ENCODE results near the gene SLC2A4.

SLC2A4 gene

GRCh38 chr17:7237266-7237760, 44.2 kb upstream of the SLC2A4 start:
- no peak for DNase-seq (ENCODE audit: low read depth)
- peak overlapping the region; percentile 98 for H3K4me3 ChIP-seq (ENCODE audit: low read length)
- TF ChIP-seq CTCF (conservative IDR thresholded peaks at IDR 0.05; ENCODE audit: low read depth, low read length): no peak

- H3K4me3 ChIP-seq (ENCODE audit: low read length): peak overlapping the region; percentile 98
- no peak for DNase-seq (ENCODE audit: low read depth)
- no peak for TF ChIP-seq CTCF (conservative IDR thresholded peaks at IDR 0.05; ENCODE audit: low read depth, low read length)
Measured at GRCh38 chr17:7237761-7238419, 43.6 kb upstream of the SLC2A4 start.

- DNase-seq (ENCODE audit: low read depth): no peak
- H3K4me3 ChIP-seq (ENCODE audit: low read length): peak overlapping the region; percentile 98
- no peak for TF ChIP-seq CTCF (conservative IDR thresholded peaks at IDR 0.05; ENCODE audit: low read depth, low read length)
Measured at GRCh38 chr17:7238420-7239090, 43.0 kb upstream of the SLC2A4 start.

DNA sequence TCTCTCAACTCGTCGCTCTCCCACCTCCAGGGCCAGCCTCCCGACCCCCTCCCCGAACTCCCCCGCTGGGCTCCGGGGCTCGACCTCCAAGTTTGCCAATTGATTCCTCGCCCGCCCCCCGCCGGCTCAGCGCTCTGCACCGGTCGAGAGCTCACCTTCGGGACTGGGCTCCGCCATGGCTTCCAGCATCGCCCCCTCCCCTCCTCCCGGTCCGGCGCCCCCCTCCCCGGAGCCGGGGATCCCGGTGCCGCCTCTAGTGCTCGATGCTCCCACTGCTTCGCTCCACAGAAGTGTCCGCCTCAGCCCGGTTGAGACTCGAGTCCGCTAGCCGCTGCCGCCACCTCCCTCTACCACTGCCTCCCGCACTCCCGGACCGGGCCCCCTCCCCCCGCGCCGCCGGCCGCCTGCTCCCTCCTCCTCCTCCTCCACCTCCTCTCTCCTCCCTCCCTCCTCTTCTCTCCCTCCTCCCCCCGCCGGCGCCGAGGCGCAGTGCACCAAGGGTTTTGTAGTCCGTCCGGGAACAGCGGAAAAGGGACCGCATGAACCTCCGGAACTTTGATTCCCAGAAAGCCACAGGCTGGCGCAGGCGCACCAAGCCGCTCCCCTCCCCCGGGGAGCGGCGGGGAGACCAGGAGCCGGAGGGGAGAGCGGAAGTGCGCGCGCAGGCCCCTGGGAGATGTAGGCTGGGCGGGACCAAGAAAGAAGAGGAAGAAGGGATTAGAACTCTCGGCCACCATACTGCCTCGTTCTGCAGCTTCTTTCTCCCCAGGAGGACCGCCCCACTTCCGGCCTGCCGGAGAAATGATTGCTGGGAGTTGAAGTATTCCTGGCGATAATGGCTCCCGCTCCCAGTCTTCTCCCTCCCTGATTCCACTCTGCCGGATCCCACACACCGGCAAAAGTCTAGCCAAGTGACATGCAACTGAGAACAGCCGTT, 42.2 kb upstream of the SLC2A4 start, which contains the start of gene PHF23:
Gene PHF23 (minus strand): TSS at position 367 of the 937 bp plus-strand sequence. CDS start 178 bp downstream, at position 189.
- peak within 1 kb of the TSS; percentile 98 for H3K4me3 ChIP-seq (ENCODE audit: low read length)
- no peak for TF ChIP-seq CTCF (conservative IDR thresholded peaks at IDR 0.05; ENCODE audit: low read depth, low read length)
- peak; percentile 97 for DNase-seq (ENCODE audit: low read depth)

GRCh38 chr17:7240375-7240774, 41.1 kb upstream of the SLC2A4 start:
- DNase-seq (ENCODE audit: low read depth): no peak
- TF ChIP-seq CTCF (conservative IDR thresholded peaks at IDR 0.05; ENCODE audit: low read depth, low read length): no peak
- peak overlapping the region; percentile 95 for H3K4me3 ChIP-seq (ENCODE audit: low read length)

GRCh38 chr17:7241090-7241733, 40.3 kb upstream of the SLC2A4 start:
- H3K4me3 ChIP-seq (ENCODE audit: low read length): peak overlapping the region; percentile 95
- no peak for TF ChIP-seq CTCF (conservative IDR thresholded peaks at IDR 0.05; ENCODE audit: low read depth, low read length)
- DNase-seq (ENCODE audit: low read depth): no peak
